HG03439 (cell line): ENCODE data around the gene MISFA.
"Not testable (repeated sequence)": the region's sequence is repeated elsewhere in the genome, so short reads cannot be mapped to it uniquely, and the experiment has no call there.

Source experiments
- ATAC-seq: cut with Tn5 transposase; IDR thresholded peaks from one replicate; pipeline ENCODE4 v1.9.1; 2021; ENCODE audit warnings: mild to moderate bottlenecking, moderate library complexity; ENCODE audit not compliant: unreplicated experiment

The MISFA gene

GRCh38 chr11:18617688-18618341, 18.2 kb downstream of the MISFA start:
- ATAC-seq = no peak

DNA sequence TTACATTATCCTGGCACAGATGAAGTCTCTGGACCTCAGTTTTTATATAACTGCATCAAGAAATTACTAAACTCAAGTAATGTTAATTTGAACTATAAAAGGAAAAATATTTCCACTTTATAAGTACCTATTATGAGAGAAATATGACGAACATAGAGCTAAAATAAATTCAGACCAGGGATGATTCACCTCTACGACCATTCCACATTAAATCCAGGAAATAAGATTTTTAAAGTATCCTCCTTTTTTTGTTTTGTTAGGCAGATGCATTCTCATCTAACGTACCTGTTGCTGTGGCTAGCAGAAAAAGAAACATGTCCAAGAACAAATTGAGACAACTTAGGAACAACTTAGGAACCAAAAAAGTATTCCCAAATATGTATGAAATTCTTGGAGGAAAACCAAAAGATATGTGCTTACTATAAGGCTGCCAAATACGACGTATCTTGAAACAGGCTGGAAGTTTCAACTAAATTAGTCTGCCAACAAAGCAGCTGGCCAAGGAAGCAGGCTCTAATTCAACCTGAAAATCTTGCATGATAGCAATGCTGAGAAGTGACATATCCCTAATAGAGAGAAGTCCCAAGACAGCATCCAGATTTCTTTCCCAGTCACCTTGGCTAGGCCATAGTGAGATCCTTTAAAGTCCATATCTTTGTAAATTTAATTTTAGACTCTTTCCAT, 18.9 kb downstream of the MISFA start:
- ATAC-seq = no peak

- no peak for ATAC-seq
Observed at GRCh38 chr11:18623707-18624106, 24.1 kb downstream of the MISFA start.

- ATAC-seq = no peak
Observed at GRCh38 chr11:18624161-18624560, 24.6 kb downstream of the MISFA start.

DNA sequence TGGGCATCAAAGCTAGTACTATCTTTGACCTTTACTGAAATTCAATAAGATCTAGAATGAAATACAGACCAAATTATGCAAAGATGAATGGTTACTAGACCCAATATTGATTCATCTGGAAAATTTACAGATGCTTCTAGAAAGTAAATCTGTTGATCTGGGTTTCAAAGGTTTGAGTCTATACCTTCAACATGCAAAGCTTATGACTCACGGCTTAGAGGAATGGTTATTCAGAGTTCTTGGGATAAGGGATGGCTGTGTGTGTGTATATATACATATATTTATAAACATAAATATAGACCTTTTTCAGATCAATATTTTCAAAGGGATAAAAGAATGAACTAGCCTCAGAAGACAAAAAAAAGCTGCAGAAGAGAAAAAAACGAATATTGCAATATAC, 33.3 kb downstream of the MISFA start:
- ATAC-seq = no peak

GRCh38 chr11:18633256-18634139, 33.9 kb downstream of the MISFA start:
- peak; percentile 50 for ATAC-seq

- ATAC-seq = peak; percentile 96
Observed at GRCh38 chr11:18634140-18635032, 34.8 kb downstream of the MISFA start, which contains the start of gene SPTY2D1. Gene SPTY2D1, minus strand, starts transcription at chr11:18634342. Its CDS starts 85 bp downstream, at chr11:18634257.

GRCh38 chr11:18641677-18642076, 42.1 kb downstream of the MISFA start:
- no peak for ATAC-seq

DNA sequence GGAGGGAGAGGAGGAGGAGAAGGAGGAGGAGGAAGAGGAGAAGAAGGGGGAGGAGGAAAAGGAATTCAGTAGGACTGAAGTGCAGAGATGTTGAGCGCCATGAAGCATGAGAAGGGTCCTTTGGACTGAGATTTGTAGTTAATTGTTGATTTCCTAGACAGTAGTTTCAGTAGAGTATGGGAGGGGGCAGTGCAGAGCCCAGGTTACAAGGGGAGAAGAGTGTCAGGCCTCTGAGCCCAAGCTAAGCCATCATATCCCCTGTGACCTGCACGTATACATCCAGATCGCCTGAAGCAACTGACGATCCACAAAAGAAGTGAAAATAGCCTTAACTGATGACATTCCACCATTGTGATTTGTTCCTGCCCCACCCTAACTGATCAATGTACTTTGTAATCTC, 43.4 kb downstream of the MISFA start:
- ATAC-seq = not testable (repeated sequence)

- peak; percentile 31 for ATAC-seq
Observed at GRCh38 chr11:18650353-18650752, 50.8 kb downstream of the MISFA start.

- peak; percentile 81 for ATAC-seq
Observed at GRCh38 chr11:18650859-18651557, 51.4 kb downstream of the MISFA start.
